C4-2B (cell line): ENCODE results near the gene SEC14L2.

ENCODE experiments used
- CTCF ChIP-seq: fragments of 450-650 bp; conservative IDR thresholded peaks from 2 replicates; pipeline ENCODE4 v1.5.1; 2017; ENCODE audit warnings: mild to moderate bottlenecking
- ZFX ChIP-seq: fragments of 450-650 bp; IDR thresholded peaks from 2 replicates; pipeline ENCODE4 v1.6.1; 2017

- TF ChIP-seq ZFX, result no peak
- no peak for TF ChIP-seq CTCF
Observed at GRCh38 chr22:30368420-30368819, 28.4 kb upstream of the SEC14L2 start.
